GM06990 (cell line): ENCODE data around the gene MGME1.

ENCODE experiments used
- DNase-seq: peaks from one replicate; pipeline ENCODE4 v3.0.0-alpha.2; 2011; ENCODE audit not compliant: insufficient read length; ENCODE audit errors: extremely low read depth
- H3K27me3 ChIP-seq: replicated peaks from 2 replicates; pipeline ENCODE4 v1.6.0; 2011; ENCODE audit warnings: low read length; ENCODE audit not compliant: control insufficient read depth, insufficient read depth
- H3K36me3 ChIP-seq: 2 replicates; pipeline ENCODE4 v1.5.1; 2011; ENCODE audit warnings: low read length; ENCODE audit not compliant: control insufficient read depth, insufficient read depth
- H3K4me3 ChIP-seq: replicated peaks from 2 replicates; pipeline ENCODE4 v1.5.1; 2011; ENCODE audit warnings: low read depth, mild to moderate bottlenecking, control low read depth, low read length
- CTCF ChIP-seq: IDR thresholded peaks from 2 replicates; pipeline ENCODE4 v1.5.1; 2011; ENCODE audit warnings: low read length, control low read depth, mild to moderate bottlenecking, inconsistent platforms; ENCODE audit not compliant: insufficient read depth, poor library complexity, severe bottlenecking

Gene MGME1

GRCh38 chr20:17968366-17969277, at the start of gene MGME1, which contains the start of gene SNX5:
TSS of gene MGME1 (plus strand) at chr20:17969018. CDS start at chr20:17969860, 842 bp downstream.
TSS of gene SNX5 (minus strand) at chr20:17968794. CDS start at chr20:17968425, 369 bp downstream.
- H3K36me3 ChIP-seq, result peaks cover under 1% of the 10 kb centered on the region; the same call in 1 of the 2 replicates
- DNase-seq, result peak; percentile 100
- peak within 1 kb of the TSS; percentile 96 for H3K4me3 ChIP-seq
- TF ChIP-seq CTCF, result no peak
- H3K27me3 ChIP-seq, result no peaks in the 10 kb centered on the region

GRCh38 chr20:17919149-17919548, 49.7 kb upstream of the MGME1 start:
- no peaks in the 10 kb centered on the region for H3K36me3 ChIP-seq
- no peak overlapping the region for H3K4me3 ChIP-seq
- no peaks in the 10 kb centered on the region for H3K27me3 ChIP-seq
- no peak for DNase-seq
- no peak for TF ChIP-seq CTCF

GRCh38 chr20:17921774-17922173, 47.0 kb upstream of the MGME1 start:
- no peak for DNase-seq
- H3K4me3 ChIP-seq, result no peak overlapping the region
- no peaks in the 10 kb centered on the region for H3K36me3 ChIP-seq
- no peak for TF ChIP-seq CTCF
- H3K27me3 ChIP-seq, result no peaks in the 10 kb centered on the region

GRCh38 chr20:17925141-17925939, 43.5 kb upstream of the MGME1 start:
- Histone ChIP-seq H3K4me3 (no peak overlapping the region), H3K36me3 (no peaks in the 10 kb centered on the region), H3K27me3 (no peaks in the 10 kb centered on the region; the same call in 1 of the 2 replicates)
- DNase-seq, result no peak
- TF ChIP-seq CTCF, result no peak

- no peaks in the 10 kb centered on the region; the same call in 1 of the 2 replicates for H3K27me3 ChIP-seq
- no peaks in the 10 kb centered on the region for H3K36me3 ChIP-seq
- no peak for DNase-seq
- H3K4me3 ChIP-seq, result no peak overlapping the region
- TF ChIP-seq CTCF, result no peak
Measured at GRCh38 chr20:17925940-17926300, 42.9 kb upstream of the MGME1 start.
